ENCODE data around the gene CXCR1.

DNA sequence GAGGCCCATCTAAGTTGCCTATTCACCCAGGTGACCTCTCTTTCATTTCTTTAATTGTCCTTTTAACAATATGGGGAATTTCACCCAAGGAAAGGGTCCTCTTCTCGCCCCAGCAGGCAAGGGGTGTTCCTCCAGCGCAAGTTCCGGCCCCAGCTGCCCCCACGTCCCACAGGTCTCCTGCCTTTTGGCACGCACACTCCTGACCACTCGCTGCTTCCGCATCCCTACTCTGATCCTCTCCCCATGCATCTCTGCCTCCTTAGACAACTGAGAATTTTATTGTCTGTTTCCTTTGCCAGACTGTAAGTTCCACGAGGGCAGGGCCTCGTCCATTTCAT, 49.5 kb upstream of the CXCR1 start:
- TF ChIP-seq POLR2A (IDR thresholded peaks at IDR 0.05), result no peak
- TF ChIP-seq, protein P1, sequence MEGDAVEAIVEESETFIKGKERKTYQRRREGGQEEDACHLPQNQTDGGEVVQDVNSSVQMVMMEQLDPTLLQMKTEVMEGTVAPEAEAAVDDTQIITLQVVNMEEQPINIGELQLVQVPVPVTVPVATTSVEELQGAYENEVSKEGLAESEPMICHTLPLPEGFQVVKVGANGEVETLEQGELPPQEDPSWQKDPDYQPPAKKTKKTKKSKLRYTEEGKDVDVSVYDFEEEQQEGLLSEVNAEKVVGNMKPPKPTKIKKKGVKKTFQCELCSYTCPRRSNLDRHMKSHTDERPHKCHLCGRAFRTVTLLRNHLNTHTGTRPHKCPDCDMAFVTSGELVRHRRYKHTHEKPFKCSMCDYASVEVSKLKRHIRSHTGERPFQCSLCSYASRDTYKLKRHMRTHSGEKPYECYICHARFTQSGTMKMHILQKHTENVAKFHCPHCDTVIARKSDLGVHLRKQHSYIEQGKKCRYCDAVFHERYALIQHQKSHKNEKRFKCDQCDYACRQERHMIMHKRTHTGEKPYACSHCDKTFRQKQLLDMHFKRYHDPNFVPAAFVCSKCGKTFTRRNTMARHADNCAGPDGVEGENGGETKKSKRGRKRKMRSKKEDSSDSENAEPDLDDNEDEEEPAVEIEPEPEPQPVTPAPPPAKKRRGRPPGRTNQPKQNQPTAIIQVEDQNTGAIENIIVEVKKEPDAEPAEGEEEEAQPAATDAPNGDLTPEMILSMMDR (IDR thresholded peaks at IDR 0.05), result no peak
- TF ChIP-seq POLR2AphosphoS5 (IDR thresholded peaks at IDR 0.05), result no peak
